ENCODE measurements around the gene P2RX5.

The P2RX5 gene

GRCh38 chr17:3675886-3676285 lies 20.1 kb downstream of the P2RX5 start:
- no peaks in the 10 kb centered on the region for H3K36me3 ChIP-seq (ENCODE audit: low read length)
- H3K4me3 ChIP-seq (ENCODE audit: insufficient read depth, low read length, poor library complexity, severe bottlenecking) = no peak overlapping the region
- TF ChIP-seq, protein P1, sequence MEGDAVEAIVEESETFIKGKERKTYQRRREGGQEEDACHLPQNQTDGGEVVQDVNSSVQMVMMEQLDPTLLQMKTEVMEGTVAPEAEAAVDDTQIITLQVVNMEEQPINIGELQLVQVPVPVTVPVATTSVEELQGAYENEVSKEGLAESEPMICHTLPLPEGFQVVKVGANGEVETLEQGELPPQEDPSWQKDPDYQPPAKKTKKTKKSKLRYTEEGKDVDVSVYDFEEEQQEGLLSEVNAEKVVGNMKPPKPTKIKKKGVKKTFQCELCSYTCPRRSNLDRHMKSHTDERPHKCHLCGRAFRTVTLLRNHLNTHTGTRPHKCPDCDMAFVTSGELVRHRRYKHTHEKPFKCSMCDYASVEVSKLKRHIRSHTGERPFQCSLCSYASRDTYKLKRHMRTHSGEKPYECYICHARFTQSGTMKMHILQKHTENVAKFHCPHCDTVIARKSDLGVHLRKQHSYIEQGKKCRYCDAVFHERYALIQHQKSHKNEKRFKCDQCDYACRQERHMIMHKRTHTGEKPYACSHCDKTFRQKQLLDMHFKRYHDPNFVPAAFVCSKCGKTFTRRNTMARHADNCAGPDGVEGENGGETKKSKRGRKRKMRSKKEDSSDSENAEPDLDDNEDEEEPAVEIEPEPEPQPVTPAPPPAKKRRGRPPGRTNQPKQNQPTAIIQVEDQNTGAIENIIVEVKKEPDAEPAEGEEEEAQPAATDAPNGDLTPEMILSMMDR (IDR thresholded peaks at IDR 0.05; ENCODE audit: insufficient read depth, low read length, poor library complexity, severe bottlenecking) = no peak
- TF ChIP-seq EZH2phosphoT487 (conservative IDR thresholded peaks at IDR 0.05; ENCODE audit: low read length) = no peak
- H3K27me3 ChIP-seq (ENCODE audit: low read length) = no peaks in the 10 kb centered on the region
- 0 out of 2 replicates have a peak, but pooled peaks cover 7% of the 10 kb centered on the region for H3F3A ChIP-seq (ENCODE audit: insufficient read depth)
- no peaks in the 10 kb centered on the region for H3K9me2 ChIP-seq (replicated peaks; ENCODE audit: insufficient read depth, low read length)
- no peak overlapping the region for H3K27ac ChIP-seq (ENCODE audit: low read depth, low read length)
- no peak overlapping the region for H2AFZ ChIP-seq (ENCODE audit: low read depth, low read length, severe bottlenecking)
- H3K4me2 ChIP-seq (ENCODE audit: low read depth, low read length, poor library complexity, severe bottlenecking) = no peak overlapping the region
- no peak overlapping the region for H3K9ac ChIP-seq (ENCODE audit: low read length)
- no peaks in the 10 kb centered on the region for H4K20me1 ChIP-seq (ENCODE audit: low read depth, low read length)
- H3K79me2 ChIP-seq (ENCODE audit: insufficient read depth, low read length) = no peaks in the 10 kb centered on the region
- no peaks in the 10 kb centered on the region for H3K9me3 ChIP-seq (ENCODE audit: insufficient read depth, low read length)

- Histone ChIP-seq H3K79me2 (ENCODE audit: insufficient read depth, low read length) (peaks cover 21% of the 10 kb centered on the region), H3K27me3 (ENCODE audit: low read length) (no peaks in the 10 kb centered on the region), H3K9ac (ENCODE audit: low read length) (no peak overlapping the region), H3F3A (ENCODE audit: insufficient read depth) (0 out of 2 replicates have a peak, but pooled peaks cover 7% of the 10 kb centered on the region), H3K27ac (ENCODE audit: low read depth, low read length) (no peak overlapping the region), H3K36me3 (ENCODE audit: low read length) (no peaks in the 10 kb centered on the region), H4K20me1 (ENCODE audit: low read depth, low read length) (no peaks in the 10 kb centered on the region), H3K4me3 (ENCODE audit: insufficient read depth, low read length, poor library complexity, severe bottlenecking) (no peak overlapping the region), H2AFZ (ENCODE audit: low read depth, low read length, severe bottlenecking) (no peak overlapping the region), H3K4me2 (ENCODE audit: low read depth, low read length, poor library complexity, severe bottlenecking) (no peak overlapping the region), H3K9me3 (ENCODE audit: insufficient read depth, low read length) (no peaks in the 10 kb centered on the region), H3K9me2 (replicated peaks; ENCODE audit: insufficient read depth, low read length) (no peaks in the 10 kb centered on the region)
- no peak for TF ChIP-seq EZH2phosphoT487 (conservative IDR thresholded peaks at IDR 0.05; ENCODE audit: low read length)
- TF ChIP-seq, protein P1 (IDR thresholded peaks at IDR 0.05; ENCODE audit: insufficient read depth, low read length, poor library complexity, severe bottlenecking) = no peak
These were observed 23.4 kb downstream of the P2RX5 start for GRCh38 chr17:3672571-3672970.

GRCh38 chr17:3669548-3669947 lies 26.4 kb downstream of the P2RX5 start:
- no peak overlapping the region for H2AFZ ChIP-seq (ENCODE audit: low read depth, low read length, severe bottlenecking)
- H3K79me2 ChIP-seq (ENCODE audit: insufficient read depth, low read length) = peaks cover 21% of the 10 kb centered on the region
- H3K9me2 ChIP-seq (replicated peaks; ENCODE audit: insufficient read depth, low read length) = no peaks in the 10 kb centered on the region
- H3F3A ChIP-seq (ENCODE audit: insufficient read depth) = 0 out of 2 replicates have a peak, but pooled peaks cover 7% of the 10 kb centered on the region
- H3K4me3 ChIP-seq (ENCODE audit: insufficient read depth, low read length, poor library complexity, severe bottlenecking) = peak overlapping the region; percentile 75
- H3K9ac ChIP-seq (ENCODE audit: low read length) = peak overlapping the region; percentile 83
- no peak overlapping the region for H3K27ac ChIP-seq (ENCODE audit: low read depth, low read length)
- TF ChIP-seq, protein P1 (IDR thresholded peaks at IDR 0.05; ENCODE audit: insufficient read depth, low read length, poor library complexity, severe bottlenecking) = no peak
- no peak for TF ChIP-seq EZH2phosphoT487 (conservative IDR thresholded peaks at IDR 0.05; ENCODE audit: low read length)
- H3K4me2 ChIP-seq (ENCODE audit: low read depth, low read length, poor library complexity, severe bottlenecking) = peak overlapping the region; percentile 79
- no peaks in the 10 kb centered on the region for H3K36me3 ChIP-seq (ENCODE audit: low read length)
- no peaks in the 10 kb centered on the region for H3K9me3 ChIP-seq (ENCODE audit: insufficient read depth, low read length)
- H3K27me3 ChIP-seq (ENCODE audit: low read length) = no peaks in the 10 kb centered on the region
- no peaks in the 10 kb centered on the region for H4K20me1 ChIP-seq (ENCODE audit: low read depth, low read length)
